GM21825 (cell line): ENCODE data around the gene APOA5.
A peak's percentile ranks its signal among the peaks of the same experiment; 100 is the strongest.
"Not testable (repeated sequence)": the region's sequence is repeated elsewhere in the genome, so short reads cannot be mapped to it uniquely, and the experiment has no call there.

ENCODE experiments used
- ATAC-seq: cut with Tn5 transposase; IDR thresholded peaks from one replicate; pipeline ENCODE4 v1.9.1; 2021; ENCODE audit warnings: mild to moderate bottlenecking, moderate library complexity; ENCODE audit not compliant: unreplicated experiment

Gene APOA5

GRCh38 chr11:116791813-116792143, at the start of gene APOA5:
APOA5 (minus strand) TSS chr11:116791879; CDS start chr11:116791860, 19 bp downstream.
- ATAC-seq = no peak

- no peak for ATAC-seq
These were observed 49.1 kb upstream of the APOA5 start for GRCh38 chr11:116840746-116841296.

GRCh38 chr11:116840224-116840745, 48.6 kb upstream of the APOA5 start:
- no peak for ATAC-seq

GRCh38 chr11:116838321-116839084, 46.8 kb upstream of the APOA5 start:
- no peak for ATAC-seq

GRCh38 chr11:116837231-116838091, 45.8 kb upstream of the APOA5 start, which contains the start of gene APOA1:
APOA1 (minus strand) TSS chr11:116837622; CDS start chr11:116837387, 235 bp downstream.
- ATAC-seq = no peak

GRCh38 chr11:116836632-116836991, 44.9 kb upstream of the APOA5 start:
- no peak for ATAC-seq

- ATAC-seq = peak; percentile 85
These were observed 44.3 kb upstream of the APOA5 start for GRCh38 chr11:116835791-116836631.

- no peak for ATAC-seq
These were observed 43.5 kb upstream of the APOA5 start for GRCh38 chr11:116835042-116835772.

- not testable (repeated sequence) for ATAC-seq
These were observed 42.9 kb upstream of the APOA5 start for GRCh38 chr11:116834535-116835041.

- no peak for ATAC-seq
These were observed 42.3 kb upstream of the APOA5 start for GRCh38 chr11:116833816-116834534.

GRCh38 chr11:116833491-116833815, 41.8 kb upstream of the APOA5 start:
- ATAC-seq = no peak

- ATAC-seq = no peak
These were observed 40.9 kb upstream of the APOA5 start for GRCh38 chr11:116832350-116833290.

GRCh38 chr11:116831790-116832349, 40.2 kb upstream of the APOA5 start:
- no peak for ATAC-seq

GRCh38 chr11:116830184-116830912, 38.7 kb upstream of the APOA5 start:
- ATAC-seq = no peak

GRCh38 chr11:116829525-116830183, 38.0 kb upstream of the APOA5 start, which contains the start of gene APOC3:
APOC3 (plus strand) TSS chr11:116829907; CDS start chr11:116830583, 676 bp downstream.
- ATAC-seq = no peak
